Bronchial epithelial cell (primary cell): Measurements from ENCODE around the gene ADGRG7. TPM values are rescaled to one million over a fixed set of nuclear protein-coding genes. Genes with fewer than 3 reads are reported as not detected.

ENCODE experiments used
- DNase-seq: peaks from one replicate; pipeline ENCODE4 v3.0.0-alpha.2; 2010; ENCODE audit warnings: low read depth
- FAIRE-seq: peaks from 2 replicates; lab custom pipeline; 2011; peaks lifted over from hg19 to GRCh38; lab: Jason Lieb, UNC
- H3K27me3 ChIP-seq: 2 replicates; pipeline ENCODE4 v1.5.1; 2011; ENCODE audit warnings: low read length; ENCODE audit not compliant: control insufficient read depth, insufficient read depth
- H3K36me3 ChIP-seq: 2 replicates; pipeline ENCODE4 v1.5.1; 2011; ENCODE audit warnings: low read length; ENCODE audit not compliant: control insufficient read depth, insufficient read depth
- H3K4me3 ChIP-seq: 2 replicates; pipeline ENCODE4 v1.5.1; 2011; ENCODE audit warnings: mild to moderate bottlenecking, low read depth, low read length, control low read depth
- CTCF ChIP-seq: IDR thresholded peaks from 2 replicates; pipeline ENCODE4 v1.5.1; 2011; ENCODE audit warnings: mild to moderate bottlenecking, moderate library complexity, low read length, control low read depth, inconsistent platforms; ENCODE audit not compliant: insufficient read depth, severe bottlenecking
- total RNA-seq: library from RNA; depleted of rRNA; stranded (reverse); fragments of >200 nt; gene quantifications from 2 replicates; pipeline ENCODE4 v1.2.1, GENCODE V29; 2014

ADGRG7 gene
- total RNA-seq, 1 donor from 2014 or later, result under 0.01 TPM

GRCh38 chr3:100681496-100681895, 72.1 kb downstream of the ADGRG7 start:
- DNase-seq, result no peak
- H3K36me3 ChIP-seq, result no peaks in the 10 kb centered on the region
- TF ChIP-seq CTCF, result no peak
- no peak for FAIRE-seq
- H3K4me3 ChIP-seq, result no peak overlapping the region
- H3K27me3 ChIP-seq, result no peaks in the 10 kb centered on the region

- Histone ChIP-seq H3K4me3 (no peak overlapping the region), H3K36me3 (no peaks in the 10 kb centered on the region), H3K27me3 (no peaks in the 10 kb centered on the region)
- DNase-seq, result no peak
- TF ChIP-seq CTCF, result no peak
- no peak for FAIRE-seq
These were observed 72.9 kb downstream of the ADGRG7 start for GRCh38 chr3:100682056-100682853.

DNA sequence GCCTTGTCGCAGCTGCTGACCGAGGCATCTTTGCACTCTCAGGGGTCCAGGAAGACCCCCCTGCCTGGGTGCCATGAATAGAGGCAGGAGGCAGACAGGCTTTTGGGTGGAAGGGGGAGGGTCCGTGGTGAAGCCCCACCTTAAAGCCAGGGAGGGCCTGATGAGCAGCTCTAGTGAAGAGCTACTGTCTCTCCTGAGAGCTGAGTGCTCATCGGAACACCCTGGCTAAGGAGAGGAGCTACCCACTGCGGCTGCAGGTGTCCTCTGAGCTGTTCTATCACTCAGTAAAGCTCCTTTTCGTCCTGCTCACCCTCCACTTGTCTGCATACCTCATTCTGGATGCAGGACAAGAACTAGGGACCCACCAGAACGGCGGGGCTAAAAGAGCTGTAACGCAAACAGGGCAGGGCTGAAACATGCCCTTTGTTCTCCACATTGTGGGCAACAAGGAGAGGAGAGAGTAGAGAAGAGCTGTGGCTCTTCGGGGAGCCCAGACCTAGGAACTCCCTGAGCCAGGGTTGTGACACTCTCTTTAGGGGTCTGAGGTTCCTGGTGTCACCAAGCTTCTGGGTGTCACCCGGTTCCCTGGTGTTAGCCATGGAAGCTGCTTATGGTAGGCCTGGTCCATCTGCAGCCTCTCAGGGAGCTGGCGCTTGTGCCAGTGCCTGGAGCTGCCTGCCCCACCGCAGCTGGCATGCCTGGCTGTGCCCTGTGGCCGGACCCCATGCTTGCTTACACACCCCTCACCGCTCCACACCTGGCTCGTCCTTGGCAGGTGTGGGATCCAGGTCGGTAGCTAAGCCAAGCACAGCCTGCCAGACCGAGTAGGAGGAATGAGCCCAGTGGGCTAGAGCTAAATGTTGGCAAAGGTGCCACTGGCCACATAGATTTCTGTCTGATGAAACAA, 73.7 kb downstream of the ADGRG7 start:
- peak; percentile 40 for FAIRE-seq
- no peak for DNase-seq

GRCh38 chr3:100693225-100693624, 83.8 kb downstream of the ADGRG7 start:
- H3K36me3 ChIP-seq, result no peaks in the 10 kb centered on the region
- FAIRE-seq (no peak), DNase-seq (no peak)
- H3K4me3 ChIP-seq, result no peak overlapping the region
- no peak for TF ChIP-seq CTCF
- peaks cover 2% of the 10 kb centered on the region for H3K27me3 ChIP-seq

More for the DNA sequence above, 73.7 kb downstream of the ADGRG7 start:
- no peaks in the 10 kb centered on the region for H3K27me3 ChIP-seq
- H3K36me3 ChIP-seq, result no peaks in the 10 kb centered on the region
- H3K4me3 ChIP-seq, result no peak overlapping the region
- TF ChIP-seq CTCF, result no peak

GRCh38 chr3:100695696-100696095, 86.3 kb downstream of the ADGRG7 start:
- DNase-seq (no peak), FAIRE-seq (no peak)
- Histone ChIP-seq H3K36me3 (no peaks in the 10 kb centered on the region), H3K4me3 (no peak overlapping the region), H3K27me3 (peaks cover 2% of the 10 kb centered on the region)
- no peak for TF ChIP-seq CTCF
